SH-SY5Y (cell line): ENCODE data around the gene CGB3.

Experiments
- GATA2 ChIP-seq: IDR thresholded peaks from 2 replicates; pipeline ENCODE4 v1.6.1; 2011; ENCODE audit warnings: mild to moderate bottlenecking, low read depth, low read length
- GATA3 ChIP-seq: IDR thresholded peaks from 2 replicates; pipeline ENCODE4 v1.6.1; 2011; ENCODE audit warnings: low read depth, mild to moderate bottlenecking, low read length, moderate library complexity

DNA sequence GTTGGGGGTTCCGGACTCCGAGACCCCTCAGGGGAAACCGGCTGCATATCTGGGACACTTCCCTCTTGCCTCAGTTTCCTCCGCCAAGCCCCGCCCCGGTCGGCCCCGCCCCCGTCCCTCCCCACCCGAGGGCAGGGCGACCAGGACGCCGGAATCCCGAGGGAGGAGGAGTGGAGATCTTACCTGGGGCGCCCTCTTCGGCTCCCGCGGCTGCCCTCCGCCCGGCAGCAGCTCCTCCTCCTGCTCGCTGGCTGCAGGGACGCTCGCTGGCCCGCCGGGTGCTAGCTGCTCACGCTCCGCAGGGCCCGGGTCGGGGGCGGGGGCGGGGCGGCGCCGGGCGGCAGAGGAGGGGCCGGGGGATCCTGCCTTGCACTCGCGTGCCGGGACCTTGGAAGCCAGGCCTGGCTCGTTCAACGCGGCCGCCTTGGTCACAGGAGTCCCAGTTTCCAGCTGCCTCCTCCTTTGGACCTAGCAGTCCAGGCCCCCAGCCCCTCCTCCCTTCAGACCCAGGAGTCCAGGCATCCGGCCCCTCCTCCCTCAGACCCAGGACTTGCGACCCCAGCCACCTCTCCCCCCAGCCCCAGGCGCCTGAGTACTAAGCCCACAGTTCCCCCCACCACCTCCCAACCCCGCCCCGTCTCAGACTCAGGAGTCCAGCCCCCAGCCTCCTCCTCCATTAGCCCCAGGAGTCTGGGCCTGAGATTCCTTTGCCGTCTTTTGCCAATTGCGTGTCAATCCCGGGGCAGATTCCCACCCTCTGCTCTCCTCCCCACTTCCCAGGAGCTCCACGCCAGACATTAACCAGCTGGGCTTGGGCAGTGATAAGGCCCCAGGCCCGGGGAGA lies 40.9 kb upstream of the CGB3 start, which contains the start of gene NTF4:
- TF ChIP-seq GATA2: no peak
- no peak for TF ChIP-seq GATA3
